PC-9 (cell line): ENCODE data around the gene IBA57. TPM values are rescaled to one million over a fixed set of nuclear protein-coding genes. Genes with fewer than 3 reads are reported as not detected.

ENCODE experiments used
- BruUV-seq: library from RNA; stranded (reverse); fragments of 400-500 nt; replicated peaks from 2 replicates; lab custom pipeline; 2021; lab: Mats Ljungman, UMichigan
- CTCF ChIA-PET: fragments of 300-600 bp; sonication (Branson Sonifier 250); formaldehyde crosslinking; loops from one replicate; lab custom pipeline; 2022; ENCODE audit warnings: antibody characterized with exemption; lab: Charles Lee
- POLR2A ChIA-PET: fragments of 300-600 bp; sonication (Branson Sonifier 250); formaldehyde crosslinking; loops from one replicate; lab custom pipeline; 2022; ENCODE audit warnings: antibody characterized with exemption; ENCODE audit not compliant: unreplicated experiment; lab: Charles Lee
- DNase-seq, 2 experiments: peaks; one replicate each; pipeline versions ENCODE4 v3.0.0 to v3.0.0-alpha.2; 2015 to 2022; ENCODE audit warnings: mixed read lengths in 1 of 2
- H2AFZ ChIP-seq: fragments of 200-600 bp; sonication (generic); 2 replicates; pipeline ENCODE4 v1.8.1; 2017; ENCODE audit warnings: antibody characterized with exemption
- H3F3A ChIP-seq: fragments of 200-600 bp; sonication (generic); 2 replicates; pipeline ENCODE4 v1.8.1; 2017; ENCODE audit warnings: antibody characterized with exemption, mild to moderate bottlenecking, low read depth; ENCODE audit not compliant: insufficient read depth
- H3K27ac ChIP-seq: fragments of 200-600 bp; sonication (generic); 2 replicates; pipeline ENCODE4 v1.6.1; 2016; ENCODE audit warnings: mixed run types
- H3K27me3 ChIP-seq: fragments of 200-600 bp; sonication (generic); 2 replicates; pipeline ENCODE4 v1.6.1; 2016; ENCODE audit warnings: low read depth, mixed run types; ENCODE audit not compliant: insufficient read depth
- H3K36me3 ChIP-seq: fragments of 200-600 bp; sonication (generic); 2 replicates; pipeline ENCODE4 v1.6.1; 2016; ENCODE audit warnings: low read depth, mixed run types
- H3K4me1 ChIP-seq: fragments of 200-600 bp; sonication (generic); replicated peaks from 2 replicates; pipeline ENCODE4 v1.6.1; 2016; ENCODE audit warnings: mixed run types; ENCODE audit not compliant: insufficient read depth
- H3K4me2 ChIP-seq: fragments of 200-600 bp; sonication (generic); 2 replicates; pipeline ENCODE4 v1.6.1; 2017; ENCODE audit warnings: mixed run types
- H3K4me3 ChIP-seq: fragments of 200-600 bp; sonication (generic); 2 replicates; pipeline ENCODE4 v1.6.1; 2016; ENCODE audit warnings: mixed run types
- H3K79me2 ChIP-seq: fragments of 200-600 bp; sonication (generic); 2 replicates; pipeline ENCODE4 v1.6.1; 2017; ENCODE audit warnings: low read depth, mixed run types
- H3K9me2 ChIP-seq: fragments of 200-600 bp; sonication (generic); 2 replicates; pipeline ENCODE4 v1.8.1; 2017; ENCODE audit warnings: mild to moderate bottlenecking; ENCODE audit not compliant: insufficient read depth
- H3K9me3 ChIP-seq: fragments of 200-600 bp; sonication (generic); 2 replicates; pipeline ENCODE4 v1.8.1; 2016; ENCODE audit warnings: low read depth; ENCODE audit not compliant: insufficient read depth
- H4K20me1 ChIP-seq: fragments of 200-600 bp; sonication (generic); 2 replicates; pipeline ENCODE4 v1.8.1; 2017; ENCODE audit not compliant: insufficient read depth
- EZH2 ChIP-seq: fragments of 200-600 bp; sonication (generic); IDR thresholded peaks from 2 replicates; pipeline ENCODE4 v1.8.0; 2017; ENCODE audit warnings: antibody characterized with exemption, low read depth
- intact Hi-C: fragments of 100-400 bp; cut with micrococcal nuclease; formaldehyde crosslinking; loops from one replicate; pipeline ENCODE4 v1.10.0; 2022; ENCODE audit not compliant: unreplicated experiment
- total RNA-seq: library from RNA; stranded (reverse); gene quantifications from 2 replicates; pipeline ENCODE4 v1.2.3, GENCODE V29; 2021
- TF ChIP-seq, protein P1 (sequence below): fragments of 200-600 bp; sonication (generic); conservative IDR thresholded peaks from 2 replicates; pipeline ENCODE4 v1.6.1; 2017; ENCODE audit warnings: mixed run types, antibody characterized with exemption, mild to moderate bottlenecking, moderate library complexity

The IBA57 gene
- total RNA-seq, 1 experiment from 2014 or later, result 7.8 TPM

- Histone ChIP-seq H3F3A (peaks cover 10% of the 10 kb centered on the region), H4K20me1 (no peaks in the 10 kb centered on the region), H3K9me3 (no peaks in the 10 kb centered on the region), H3K4me3 (no peak overlapping the region), H3K4me2 (no peak overlapping the region), H3K36me3 (no peaks in the 10 kb centered on the region), H3K4me1 (peaks cover 9% of the 10 kb centered on the region), H2AFZ (no peak overlapping the region), H3K9me2 (no peaks in the 10 kb centered on the region), H3K79me2 (no peaks in the 10 kb centered on the region), H3K27me3 (no peaks in the 10 kb centered on the region), H3K27ac (no peak overlapping the region)
- no peak for DNase-seq
- BruUV-seq, result no TSS peak
- ChIA-PET POLR2A (no interaction called here), CTCF (no interaction called here)
- TF ChIP-seq, protein P1, sequence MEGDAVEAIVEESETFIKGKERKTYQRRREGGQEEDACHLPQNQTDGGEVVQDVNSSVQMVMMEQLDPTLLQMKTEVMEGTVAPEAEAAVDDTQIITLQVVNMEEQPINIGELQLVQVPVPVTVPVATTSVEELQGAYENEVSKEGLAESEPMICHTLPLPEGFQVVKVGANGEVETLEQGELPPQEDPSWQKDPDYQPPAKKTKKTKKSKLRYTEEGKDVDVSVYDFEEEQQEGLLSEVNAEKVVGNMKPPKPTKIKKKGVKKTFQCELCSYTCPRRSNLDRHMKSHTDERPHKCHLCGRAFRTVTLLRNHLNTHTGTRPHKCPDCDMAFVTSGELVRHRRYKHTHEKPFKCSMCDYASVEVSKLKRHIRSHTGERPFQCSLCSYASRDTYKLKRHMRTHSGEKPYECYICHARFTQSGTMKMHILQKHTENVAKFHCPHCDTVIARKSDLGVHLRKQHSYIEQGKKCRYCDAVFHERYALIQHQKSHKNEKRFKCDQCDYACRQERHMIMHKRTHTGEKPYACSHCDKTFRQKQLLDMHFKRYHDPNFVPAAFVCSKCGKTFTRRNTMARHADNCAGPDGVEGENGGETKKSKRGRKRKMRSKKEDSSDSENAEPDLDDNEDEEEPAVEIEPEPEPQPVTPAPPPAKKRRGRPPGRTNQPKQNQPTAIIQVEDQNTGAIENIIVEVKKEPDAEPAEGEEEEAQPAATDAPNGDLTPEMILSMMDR, result no peak
- TF ChIP-seq EZH2, result no peak
- intact Hi-C loops, result no loop called here
Observed at GRCh38 chr1:228208831-228209551, 43.4 kb downstream of the IBA57 start.

GRCh38 chr1:228209657-228210056 lies 44.1 kb downstream of the IBA57 start:
- CTCF ChIA-PET, result no interaction called here
- H3K9me2 ChIP-seq, result no peaks in the 10 kb centered on the region

GRCh38 chr1:228210076-228210651 lies 44.6 kb downstream of the IBA57 start:
- H3K4me3 ChIP-seq, result no peak overlapping the region
- H3K4me2 ChIP-seq, result 0 out of 2 replicates have a peak overlapping the region, but pooled peaks have one; percentile 21
- H3K9me2 ChIP-seq, result no peaks in the 10 kb centered on the region
- intact Hi-C loops, result loop anchor here (1.0 to 5.0 kb wide), 3 partner anchors 79 to 307 kb away; no protein-coding TSS in a partner anchor
- no peak for TF ChIP-seq EZH2
- TF ChIP-seq, protein P1, result no peak
- DNase-seq, result peak; percentile 73 to 87
- H2AFZ ChIP-seq, result no peak overlapping the region
- CTCF ChIA-PET, result no interaction called here
- H3K9me3 ChIP-seq, result no peaks in the 10 kb centered on the region
- H3F3A ChIP-seq, result peaks cover 10% of the 10 kb centered on the region
- H3K27ac ChIP-seq, result peak overlapping the region; percentile 39; the same call in 1 of the 2 replicates
- H3K79me2 ChIP-seq, result no peaks in the 10 kb centered on the region
- H4K20me1 ChIP-seq, result no peaks in the 10 kb centered on the region
- peaks cover 9% of the 10 kb centered on the region for H3K4me1 ChIP-seq
- no peaks in the 10 kb centered on the region for H3K36me3 ChIP-seq
- POLR2A ChIA-PET, result interaction anchor here (0.6 kb wide), 1 partner anchor 421 kb away, joined by 3 read pairs; no protein-coding TSS in a partner anchor
- no peaks in the 10 kb centered on the region for H3K27me3 ChIP-seq
- no TSS peak for BruUV-seq

More at GRCh38 chr1:228209657-228210056, 44.1 kb downstream of the IBA57 start:
- POLR2A ChIA-PET, result no interaction called here
- Histone ChIP-seq H3F3A (peaks cover 10% of the 10 kb centered on the region), H3K4me2 (no peak overlapping the region), H3K79me2 (no peaks in the 10 kb centered on the region), H4K20me1 (no peaks in the 10 kb centered on the region), H3K27ac (peak overlapping the region; percentile 39), H3K36me3 (no peaks in the 10 kb centered on the region), H3K4me3 (no peak overlapping the region), H2AFZ (no peak overlapping the region), H3K4me1 (peaks cover 9% of the 10 kb centered on the region), H3K9me3 (no peaks in the 10 kb centered on the region), H3K27me3 (no peaks in the 10 kb centered on the region)
- no peak for DNase-seq
- no peak for TF ChIP-seq EZH2
- TF ChIP-seq, protein P1, result no peak
- intact Hi-C loops, result loop anchor here (1.0 to 5.0 kb wide), 3 partner anchors 78 to 308 kb away; no protein-coding TSS in a partner anchor
- BruUV-seq, result no TSS peak
